Thoracic aorta (tissue), 2 donors: ENCODE data around the gene RAB40B. TPM values are rescaled to one million over a fixed set of nuclear protein-coding genes. Genes with fewer than 3 reads are reported as not detected.
A peak's percentile ranks its signal among the peaks of the same experiment; 100 is the strongest.

Experiments
- ATAC-seq: fragments of 150-250 bp; one replicate; pipeline ENCODE4 v1.8.0; 2017; ENCODE audit warnings: low read depth; ENCODE audit not compliant: insufficient number of reproducible peaks, low FRiP score
- DNase-seq: peaks from one replicate; pipeline ENCODE4 v3.0.0-alpha.2; 2020; ENCODE audit warnings: low spot score
- H3K27ac ChIP-seq, 2 donors: fragments of 200-600 bp; sonication (generic); 1 replicate in 1 of 2; 2 replicates in 1 of 2; pipeline ENCODE4 v1.5.1; 2016; ENCODE audit warnings: mild to moderate bottlenecking in 2 of 2, moderate library complexity in 2 of 2
- H3K27me3 ChIP-seq: fragments of 200-600 bp; sonication (generic); replicated peaks from 2 replicates; pipeline ENCODE4 v1.6.0; 2016; ENCODE audit warnings: mild to moderate bottlenecking; ENCODE audit not compliant: insufficient read depth
- H3K36me3 ChIP-seq: fragments of 200-600 bp; sonication (generic); one replicate; pipeline ENCODE4 v1.5.1; 2016
- H3K4me1 ChIP-seq, 2 donors: fragments of 200-600 bp; sonication (generic); 1 replicate in 1 of 2; 2 replicates in 1 of 2; pipeline versions ENCODE4 v1.5.1 to v1.6.0; 2016; ENCODE audit warnings: low read depth in 2 of 2, mild to moderate bottlenecking in 1 of 2; ENCODE audit not compliant: control insufficient read depth in 1 of 2
- H3K4me3 ChIP-seq: fragments of 200-600 bp; sonication (generic); 2 replicates; pipeline ENCODE4 v1.5.1; 2016; ENCODE audit warnings: mild to moderate bottlenecking
- H3K9me3 ChIP-seq: fragments of 200-600 bp; sonication (generic); 2 replicates; pipeline ENCODE4 v1.5.1; 2016
- CTCF ChIP-seq: fragments of 200-600 bp; sonication (generic); IDR thresholded peaks from one replicate; pipeline ENCODE4 v1.5.1; 2019; ENCODE audit warnings: antibody characterized with exemption
- total RNA-seq, 2 donors: library from RNA; depleted of rRNA; stranded (reverse); fragments of >200 nt; gene quantifications; one replicate each; pipeline versions ENCODE4 v1.1.0 to v1.2.3, GENCODE V29; 2016

Gene RAB40B
- total RNA-seq, 2 donors from 2014 or later, result 17.3 to 21.1 TPM

DNA sequence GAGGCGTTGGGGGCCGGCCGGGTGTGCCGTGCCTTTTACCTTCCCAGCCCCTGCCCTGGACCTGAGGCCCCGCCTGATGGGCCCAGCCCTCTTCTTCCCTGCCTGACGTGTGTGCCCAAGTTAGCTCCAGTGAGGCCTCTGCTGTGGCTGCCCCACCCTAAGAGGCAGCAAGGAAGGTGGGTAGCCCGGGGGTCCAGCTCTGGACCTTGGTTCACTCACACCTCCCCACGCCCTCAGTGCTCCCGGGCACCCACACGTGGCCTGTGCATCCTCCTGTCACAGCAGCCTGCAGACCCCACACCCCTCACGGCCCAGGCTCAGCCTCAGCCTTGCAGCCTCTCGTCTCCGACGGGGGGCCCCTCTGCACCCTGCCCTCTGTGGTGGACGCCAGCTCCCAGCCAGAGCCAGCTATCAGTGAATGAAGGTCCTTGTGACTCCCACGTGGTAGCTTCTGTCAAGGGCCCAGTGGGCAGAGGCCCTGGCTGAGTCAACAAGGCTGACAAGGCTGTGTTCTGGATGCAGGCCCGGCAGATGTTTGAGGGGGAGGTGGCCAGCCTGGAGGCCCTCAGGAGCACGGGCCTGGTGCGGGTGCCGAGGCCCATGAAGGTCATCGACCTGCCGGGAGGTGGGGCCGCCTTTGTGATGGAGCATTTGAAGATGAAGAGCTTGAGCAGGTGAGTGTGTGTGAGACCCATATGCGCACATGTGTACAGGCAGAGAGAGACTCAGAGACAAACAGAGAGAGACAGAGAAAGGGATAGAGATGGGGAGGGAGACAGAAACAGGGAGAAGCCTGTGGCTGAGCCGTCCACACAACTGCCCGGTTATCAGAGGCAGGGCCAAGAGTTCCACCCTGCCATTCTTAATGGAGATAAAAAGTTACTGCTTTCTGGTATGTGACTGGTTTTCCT, 39.7 kb upstream of the RAB40B start:
- no peak for DNase-seq
- no peak for ATAC-seq
- Histone ChIP-seq H3K4me3 (no peak overlapping the region), H3K4me1 (peaks cover 0 to 19% of the 10 kb centered on the region in 2 donors), H3K27me3 (no peaks in the 10 kb centered on the region), H3K9me3 (peaks cover 4% of the 10 kb centered on the region), H3K27ac (no peak overlapping the region), H3K36me3 (peaks cover 27% of the 10 kb centered on the region)
- TF ChIP-seq CTCF, result no peak

DNA sequence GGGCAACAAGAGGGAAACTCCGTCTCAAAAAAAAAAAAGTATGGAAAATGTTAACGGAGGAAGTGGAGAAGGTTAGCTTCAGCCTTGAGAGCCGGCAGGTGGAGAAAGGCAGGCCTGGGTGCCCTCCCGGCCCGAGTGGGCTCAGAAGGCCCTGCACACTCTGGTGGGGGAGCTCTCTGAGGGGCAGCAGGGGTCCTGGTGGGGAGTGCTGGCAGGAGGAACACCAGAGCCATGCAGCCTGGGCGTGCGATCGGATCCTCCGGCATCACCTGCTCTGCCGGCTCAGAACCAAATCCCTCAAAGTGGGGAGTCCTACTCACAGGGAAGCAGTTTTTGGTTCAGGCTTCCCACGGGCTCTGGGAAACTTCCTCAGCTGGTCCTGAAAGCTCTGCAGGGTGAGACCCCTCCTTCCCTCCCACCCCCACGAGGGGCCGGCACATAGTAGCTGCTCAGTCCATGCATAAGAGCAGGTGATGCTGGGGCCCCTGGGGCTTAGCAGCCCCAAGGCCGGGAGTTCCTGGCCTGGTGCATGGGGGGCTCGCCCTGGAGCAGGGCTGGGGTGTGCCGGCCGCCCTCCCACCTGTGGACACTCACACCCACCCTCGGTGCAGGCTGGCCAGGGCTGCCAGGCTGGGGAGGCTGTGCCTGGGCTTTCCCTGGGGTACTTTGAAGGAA, 38.1 kb upstream of the RAB40B start:
- DNase-seq (no peak), ATAC-seq (no peak)
- Histone ChIP-seq H3K36me3 (peaks cover 18% of the 10 kb centered on the region), H3K27ac (no peak overlapping the region), H3K4me3 (no peak overlapping the region), H3K27me3 (no peaks in the 10 kb centered on the region), H3K9me3 (peaks cover 4% of the 10 kb centered on the region), H3K4me1 (peaks cover 0 to 19% of the 10 kb centered on the region in 2 donors)
- TF ChIP-seq CTCF, result no peak

- DNase-seq, result no peak
- peaks cover 5% of the 10 kb centered on the region for H3K36me3 ChIP-seq
Observed at GRCh38 chr17:82734987-82735866, 36.7 kb upstream of the RAB40B start, which contains the start of gene FN3K. FN3K (plus strand) TSS chr17:82735615; CDS start chr17:82735637, 22 bp downstream.

DNA sequence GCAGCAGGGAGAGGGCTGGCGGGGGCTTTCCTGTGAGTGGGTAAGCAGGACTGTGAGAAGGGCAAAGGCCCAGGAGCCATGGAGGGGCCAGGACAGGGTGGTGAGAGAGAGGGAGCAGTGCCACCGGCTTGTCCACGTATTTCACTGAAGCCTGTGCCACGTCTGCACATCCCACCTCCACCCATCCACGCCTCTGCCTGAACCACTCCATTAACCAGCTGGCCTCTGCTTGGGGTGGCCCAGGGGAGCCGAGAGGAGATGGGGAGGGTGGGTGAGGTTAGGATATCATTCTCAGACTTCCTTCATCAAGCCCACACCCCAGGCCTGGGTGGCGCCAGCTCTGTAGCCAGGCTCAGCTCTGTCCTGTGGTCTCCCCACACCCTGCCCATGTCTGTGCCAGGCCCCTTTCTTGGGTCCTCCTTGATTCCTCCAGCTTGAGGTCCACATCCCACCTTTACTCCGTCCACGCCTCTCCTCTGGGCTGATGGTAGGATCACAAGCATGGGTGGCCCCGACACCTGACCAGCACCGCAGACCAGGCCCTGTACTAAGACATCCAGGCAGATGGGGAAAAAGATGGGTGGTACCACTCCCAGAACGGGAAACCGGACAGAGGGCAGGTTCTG, 33.7 kb upstream of the RAB40B start:
- DNase-seq (no peak), ATAC-seq (no peak)
- Histone ChIP-seq H3K4me1 (peaks cover 0 to 19% of the 10 kb centered on the region in 2 donors), H3K27me3 (no peaks in the 10 kb centered on the region), H3K36me3 (peaks cover 5% of the 10 kb centered on the region), H3K27ac (no peak overlapping the region), H3K9me3 (no peaks in the 10 kb centered on the region), H3K4me3 (no peak overlapping the region)
- no peak for TF ChIP-seq CTCF

More at GRCh38 chr17:82734987-82735866, 36.7 kb upstream of the RAB40B start, which contains the start of gene FN3K:
- peak; percentile 51 for ATAC-seq
- no peaks in the 10 kb centered on the region for H3K9me3 ChIP-seq
- H3K27me3 ChIP-seq, result no peaks in the 10 kb centered on the region
- peak within 1 kb of the TSS; percentile 84 for H3K4me3 ChIP-seq
- H3K4me1 ChIP-seq, result peaks cover 0 to 19% of the 10 kb centered on the region in 2 donors
- peak within 1 kb of the TSS; percentile 57 to 62 for H3K27ac ChIP-seq
- no peak for TF ChIP-seq CTCF
